ENCODE results near the gene COPS8.

DNA sequence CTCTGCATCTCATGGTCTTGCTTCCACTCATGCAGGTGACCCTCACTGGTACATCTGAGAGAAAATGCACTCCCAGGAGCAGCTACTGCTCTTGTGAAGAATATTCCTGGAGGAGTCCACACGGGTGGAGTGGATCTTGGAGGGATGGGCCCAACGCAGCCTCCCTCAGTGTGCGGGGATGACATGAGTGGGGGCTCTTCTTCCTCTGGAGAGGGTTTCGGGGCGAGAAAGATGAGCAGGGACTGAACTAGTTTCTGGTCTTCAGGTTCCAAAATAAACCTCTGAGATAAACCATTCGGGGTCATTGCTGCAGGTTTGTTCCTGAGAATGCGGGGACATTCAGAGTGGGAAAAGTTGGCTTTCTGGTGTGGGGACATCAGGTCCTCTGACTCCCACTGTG is 39.1 kb downstream of the COPS8 start:
- TF ChIP-seq, protein P1, sequence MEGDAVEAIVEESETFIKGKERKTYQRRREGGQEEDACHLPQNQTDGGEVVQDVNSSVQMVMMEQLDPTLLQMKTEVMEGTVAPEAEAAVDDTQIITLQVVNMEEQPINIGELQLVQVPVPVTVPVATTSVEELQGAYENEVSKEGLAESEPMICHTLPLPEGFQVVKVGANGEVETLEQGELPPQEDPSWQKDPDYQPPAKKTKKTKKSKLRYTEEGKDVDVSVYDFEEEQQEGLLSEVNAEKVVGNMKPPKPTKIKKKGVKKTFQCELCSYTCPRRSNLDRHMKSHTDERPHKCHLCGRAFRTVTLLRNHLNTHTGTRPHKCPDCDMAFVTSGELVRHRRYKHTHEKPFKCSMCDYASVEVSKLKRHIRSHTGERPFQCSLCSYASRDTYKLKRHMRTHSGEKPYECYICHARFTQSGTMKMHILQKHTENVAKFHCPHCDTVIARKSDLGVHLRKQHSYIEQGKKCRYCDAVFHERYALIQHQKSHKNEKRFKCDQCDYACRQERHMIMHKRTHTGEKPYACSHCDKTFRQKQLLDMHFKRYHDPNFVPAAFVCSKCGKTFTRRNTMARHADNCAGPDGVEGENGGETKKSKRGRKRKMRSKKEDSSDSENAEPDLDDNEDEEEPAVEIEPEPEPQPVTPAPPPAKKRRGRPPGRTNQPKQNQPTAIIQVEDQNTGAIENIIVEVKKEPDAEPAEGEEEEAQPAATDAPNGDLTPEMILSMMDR (IDR thresholded peaks at IDR 0.05) = no peak
- no peak for TF ChIP-seq POLR2A (IDR thresholded peaks at IDR 0.05)

Data from breast epithelium (tissue), 3 donors.